PC-9 (cell line): ENCODE measurements around the gene PTPRG. TPM values are rescaled to one million over a fixed set of nuclear protein-coding genes. Genes with fewer than 3 reads are reported as not detected.

ENCODE experiments used
- BruUV-seq: library from RNA; stranded (reverse); fragments of 400-500 nt; replicated peaks from 2 replicates; lab custom pipeline; 2021; lab: Mats Ljungman, UMichigan
- CTCF ChIA-PET: fragments of 300-600 bp; sonication (Branson Sonifier 250); formaldehyde crosslinking; loops from one replicate; lab custom pipeline; 2022; ENCODE audit warnings: antibody characterized with exemption; lab: Charles Lee
- POLR2A ChIA-PET: fragments of 300-600 bp; sonication (Branson Sonifier 250); formaldehyde crosslinking; loops from one replicate; lab custom pipeline; 2022; ENCODE audit warnings: antibody characterized with exemption; ENCODE audit not compliant: unreplicated experiment; lab: Charles Lee
- DNase-seq, 2 experiments: peaks; one replicate each; pipeline versions ENCODE4 v3.0.0 to v3.0.0-alpha.2; 2015 to 2022; ENCODE audit warnings: mixed read lengths in 1 of 2
- H2AFZ ChIP-seq: fragments of 200-600 bp; sonication (generic); 2 replicates; pipeline ENCODE4 v1.8.1; 2017; ENCODE audit warnings: antibody characterized with exemption
- H3F3A ChIP-seq: fragments of 200-600 bp; sonication (generic); 2 replicates; pipeline ENCODE4 v1.8.1; 2017; ENCODE audit warnings: antibody characterized with exemption, mild to moderate bottlenecking, low read depth; ENCODE audit not compliant: insufficient read depth
- H3K27ac ChIP-seq: fragments of 200-600 bp; sonication (generic); 2 replicates; pipeline ENCODE4 v1.6.1; 2016; ENCODE audit warnings: mixed run types
- H3K27me3 ChIP-seq: fragments of 200-600 bp; sonication (generic); 2 replicates; pipeline ENCODE4 v1.6.1; 2016; ENCODE audit warnings: low read depth, mixed run types; ENCODE audit not compliant: insufficient read depth
- H3K36me3 ChIP-seq: fragments of 200-600 bp; sonication (generic); 2 replicates; pipeline ENCODE4 v1.6.1; 2016; ENCODE audit warnings: low read depth, mixed run types
- H3K4me1 ChIP-seq: fragments of 200-600 bp; sonication (generic); replicated peaks from 2 replicates; pipeline ENCODE4 v1.6.1; 2016; ENCODE audit warnings: mixed run types; ENCODE audit not compliant: insufficient read depth
- H3K4me2 ChIP-seq: fragments of 200-600 bp; sonication (generic); 2 replicates; pipeline ENCODE4 v1.6.1; 2017; ENCODE audit warnings: mixed run types
- H3K4me3 ChIP-seq: fragments of 200-600 bp; sonication (generic); 2 replicates; pipeline ENCODE4 v1.6.1; 2016; ENCODE audit warnings: mixed run types
- H3K79me2 ChIP-seq: fragments of 200-600 bp; sonication (generic); 2 replicates; pipeline ENCODE4 v1.6.1; 2017; ENCODE audit warnings: low read depth, mixed run types
- H3K9me2 ChIP-seq: fragments of 200-600 bp; sonication (generic); 2 replicates; pipeline ENCODE4 v1.8.1; 2017; ENCODE audit warnings: mild to moderate bottlenecking; ENCODE audit not compliant: insufficient read depth
- H3K9me3 ChIP-seq: fragments of 200-600 bp; sonication (generic); 2 replicates; pipeline ENCODE4 v1.8.1; 2016; ENCODE audit warnings: low read depth; ENCODE audit not compliant: insufficient read depth
- H4K20me1 ChIP-seq: fragments of 200-600 bp; sonication (generic); 2 replicates; pipeline ENCODE4 v1.8.1; 2017; ENCODE audit not compliant: insufficient read depth
- CTCF ChIP-seq: fragments of 200-600 bp; sonication (generic); conservative IDR thresholded peaks from 2 replicates; pipeline ENCODE4 v1.6.1; 2017; ENCODE audit warnings: mixed run types, antibody characterized with exemption, mild to moderate bottlenecking, moderate library complexity
- EZH2 ChIP-seq: fragments of 200-600 bp; sonication (generic); IDR thresholded peaks from 2 replicates; pipeline ENCODE4 v1.8.0; 2017; ENCODE audit warnings: antibody characterized with exemption, low read depth
- intact Hi-C: fragments of 100-400 bp; cut with micrococcal nuclease; formaldehyde crosslinking; loops from one replicate; pipeline ENCODE4 v1.10.0; 2022; ENCODE audit not compliant: unreplicated experiment
- total RNA-seq: library from RNA; stranded (reverse); gene quantifications from 2 replicates; pipeline ENCODE4 v1.2.3, GENCODE V29; 2021

The PTPRG gene
- total RNA-seq, 1 experiment from 2014 or later: 32.9 TPM

DNA sequence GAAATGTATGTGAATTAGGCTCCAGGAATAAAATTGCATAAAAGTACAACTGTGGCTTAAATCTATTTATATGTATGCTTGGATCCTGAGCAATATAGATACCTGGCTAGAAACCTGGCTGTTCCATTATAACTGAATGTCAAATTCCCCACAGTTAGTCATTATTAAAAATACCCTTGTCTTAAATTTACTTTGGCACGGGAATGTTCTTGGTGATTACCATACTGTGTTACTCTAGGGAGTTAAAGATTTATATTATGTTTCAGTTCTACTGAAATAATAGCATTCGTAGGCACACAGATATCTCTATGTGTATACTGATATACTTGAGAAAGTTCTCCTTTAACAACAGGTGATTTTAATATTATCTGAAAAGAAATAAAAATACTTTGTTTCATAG, 394.1 kb downstream of the PTPRG start:
- H3F3A ChIP-seq: no peaks in the 10 kb centered on the region
- no peaks in the 10 kb centered on the region for H3K79me2 ChIP-seq
- peaks cover 7% of the 10 kb centered on the region; the same call in 1 of the 2 replicates for H3K4me1 ChIP-seq
- no peaks in the 10 kb centered on the region for H3K27me3 ChIP-seq
- no peaks in the 10 kb centered on the region for H3K9me2 ChIP-seq
- H3K27ac ChIP-seq: no peak overlapping the region
- POLR2A ChIA-PET: no interaction called here
- H2AFZ ChIP-seq: no peak overlapping the region
- no peaks in the 10 kb centered on the region for H4K20me1 ChIP-seq
- DNase-seq: no peak
- H3K9me3 ChIP-seq: no peaks in the 10 kb centered on the region
- CTCF ChIA-PET: no interaction called here
- H3K4me2 ChIP-seq: no peak overlapping the region
- H3K36me3 ChIP-seq: no peaks in the 10 kb centered on the region
- H3K4me3 ChIP-seq: no peak overlapping the region
- no TSS peak for BruUV-seq
- TF ChIP-seq CTCF (no peak), EZH2 (no peak)
- intact Hi-C loops: loop anchor here (5.0 kb wide), 1 partner anchor 98 kb away; no protein-coding TSS in a partner anchor

DNA sequence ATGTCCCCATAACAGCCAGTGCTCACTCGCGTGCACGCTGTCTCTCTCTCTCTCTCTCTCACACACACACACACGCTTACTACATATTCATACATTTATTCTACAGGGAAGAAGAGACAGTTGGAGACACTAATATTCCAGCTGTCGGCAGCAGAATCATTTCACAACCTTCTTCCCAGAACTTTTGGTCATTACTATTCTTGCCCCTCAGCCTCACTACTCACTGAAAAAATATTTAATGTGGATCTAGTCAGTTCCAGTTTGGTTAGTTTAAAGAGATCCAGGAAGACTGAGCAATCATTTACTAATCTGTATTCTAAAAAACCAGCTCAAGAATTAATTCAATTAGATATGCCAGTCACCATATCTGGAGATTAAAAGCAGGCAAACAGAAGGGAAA, 394.9 kb downstream of the PTPRG start:
- no peaks in the 10 kb centered on the region for H3K36me3 ChIP-seq
- ChIA-PET CTCF (no interaction called here), POLR2A (interaction anchor here (0.5 kb wide), 1 partner anchor 8 kb away, joined by 3 read pairs; no protein-coding TSS in a partner anchor)
- no TSS peak for BruUV-seq
- no peaks in the 10 kb centered on the region for H4K20me1 ChIP-seq
- no peaks in the 10 kb centered on the region for H3K9me2 ChIP-seq
- no peak overlapping the region; the same call in 1 of the 2 replicates for H3K4me2 ChIP-seq
- H3F3A ChIP-seq: no peaks in the 10 kb centered on the region
- TF ChIP-seq CTCF (no peak), EZH2 (no peak)
- H3K27ac ChIP-seq: no peak overlapping the region
- no peaks in the 10 kb centered on the region for H3K27me3 ChIP-seq
- peaks cover 7% of the 10 kb centered on the region; the same call in 1 of the 2 replicates for H3K4me1 ChIP-seq
- no peaks in the 10 kb centered on the region for H3K9me3 ChIP-seq
- intact Hi-C loops: loop anchor here (5.0 kb wide), 1 partner anchor 99 kb away; no protein-coding TSS in a partner anchor
- no peaks in the 10 kb centered on the region for H3K79me2 ChIP-seq
- no peak overlapping the region for H3K4me3 ChIP-seq
- H2AFZ ChIP-seq: no peak overlapping the region
- no peak for DNase-seq

DNA sequence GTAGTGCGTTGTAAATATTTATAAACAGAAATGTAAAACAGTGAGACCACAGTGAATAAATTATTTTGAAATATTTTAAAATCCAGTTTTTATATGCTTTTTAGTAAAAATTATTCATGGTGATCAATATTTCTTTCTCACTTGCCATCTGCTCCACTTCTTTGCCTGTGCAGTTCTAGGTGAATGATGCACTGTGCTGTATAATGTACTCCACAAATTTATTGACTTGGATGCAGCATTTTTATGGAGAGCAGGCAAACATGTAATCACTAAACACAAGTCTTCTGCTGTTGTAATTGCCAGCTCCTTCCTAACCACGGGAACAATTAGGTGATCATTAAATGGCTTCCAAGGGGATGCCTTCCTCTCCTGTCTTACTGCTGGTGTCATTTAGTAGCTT, 395.9 kb downstream of the PTPRG start:
- no peaks in the 10 kb centered on the region for H3K79me2 ChIP-seq
- no peaks in the 10 kb centered on the region for H3K9me2 ChIP-seq
- ChIA-PET CTCF (no interaction called here), POLR2A (no interaction called here)
- H3K27me3 ChIP-seq: no peaks in the 10 kb centered on the region
- no peak for DNase-seq
- no peaks in the 10 kb centered on the region for H3F3A ChIP-seq
- no TSS peak for BruUV-seq
- no peaks in the 10 kb centered on the region for H3K36me3 ChIP-seq
- TF ChIP-seq CTCF: no peak
- no peak for TF ChIP-seq EZH2
- H3K4me1 ChIP-seq: peaks cover 7% of the 10 kb centered on the region; the same call in 1 of the 2 replicates
- intact Hi-C loops: loop anchor here (5.0 kb wide), 1 partner anchor 100 kb away; no protein-coding TSS in a partner anchor
- no peaks in the 10 kb centered on the region for H3K9me3 ChIP-seq
- no peak overlapping the region for H3K4me2 ChIP-seq
- no peak overlapping the region for H3K27ac ChIP-seq
- no peaks in the 10 kb centered on the region for H4K20me1 ChIP-seq
- H2AFZ ChIP-seq: no peak overlapping the region
- no peak overlapping the region for H3K4me3 ChIP-seq
